A549 treated with AZD9567 at 1 μM for 4 hours (cell line): ENCODE results near the gene COX7B2. TPM values are rescaled to one million over a fixed set of nuclear protein-coding genes. Genes with fewer than 3 reads are reported as not detected.

ENCODE experiments used
- total RNA-seq: library from RNA; stranded (reverse); fragments of 200-300 nt; extraction: Qiagen RNA extraction; gene quantifications from 5 replicates; pipeline ENCODE4 v1.2.3, GENCODE V29; 2022; ENCODE audit not compliant: insufficient read depth

Gene COX7B2
- total RNA-seq, result not detected in 5 replicates

GRCh38 chr4:46909078-46909477 lies at the start of gene COX7B2:
Gene COX7B2 (minus strand): TSS chr4:46909245. CDS start chr4:46735192, 174,053 bp downstream.

Other genes with a start within 250 kb of the COX7B2 start
- gene GABRA4, start 84.3 kb upstream of the COX7B2 start, total RNA-seq, result not detected in 5 replicates
- gene GABRB1, start 122.3 kb upstream of the COX7B2 start, total RNA-seq, result not detected in 5 replicates